Measurements from ENCODE around the gene COX6B2.

Gene COX6B2

DNA sequence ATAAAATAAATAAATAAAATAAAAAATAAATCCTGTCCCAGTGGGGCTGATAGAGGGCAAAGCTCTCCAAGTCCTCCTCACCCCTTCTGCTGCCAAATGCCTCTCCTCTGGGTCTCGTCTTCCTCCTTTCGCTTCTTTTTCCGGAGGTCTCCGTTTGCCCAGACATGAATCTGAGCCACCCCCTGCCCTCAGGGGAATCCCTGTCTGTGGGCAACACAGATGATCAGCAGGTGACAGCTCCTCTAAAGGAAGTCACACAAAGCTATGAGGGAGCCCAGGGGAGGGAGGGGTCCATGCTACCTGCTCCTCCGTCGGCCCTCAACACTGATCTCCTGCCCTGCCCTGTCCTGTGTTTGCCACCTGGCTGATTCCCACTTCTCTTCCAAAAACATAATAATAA lies 29.9 kb downstream of the COX6B2 start:
- no peak overlapping the region for H3K4me3 ChIP-seq (ENCODE audit: low read depth, low read length)
- no peak for DNase-seq (ENCODE audit: low read depth, low spot score)
- TF ChIP-seq, protein P1, sequence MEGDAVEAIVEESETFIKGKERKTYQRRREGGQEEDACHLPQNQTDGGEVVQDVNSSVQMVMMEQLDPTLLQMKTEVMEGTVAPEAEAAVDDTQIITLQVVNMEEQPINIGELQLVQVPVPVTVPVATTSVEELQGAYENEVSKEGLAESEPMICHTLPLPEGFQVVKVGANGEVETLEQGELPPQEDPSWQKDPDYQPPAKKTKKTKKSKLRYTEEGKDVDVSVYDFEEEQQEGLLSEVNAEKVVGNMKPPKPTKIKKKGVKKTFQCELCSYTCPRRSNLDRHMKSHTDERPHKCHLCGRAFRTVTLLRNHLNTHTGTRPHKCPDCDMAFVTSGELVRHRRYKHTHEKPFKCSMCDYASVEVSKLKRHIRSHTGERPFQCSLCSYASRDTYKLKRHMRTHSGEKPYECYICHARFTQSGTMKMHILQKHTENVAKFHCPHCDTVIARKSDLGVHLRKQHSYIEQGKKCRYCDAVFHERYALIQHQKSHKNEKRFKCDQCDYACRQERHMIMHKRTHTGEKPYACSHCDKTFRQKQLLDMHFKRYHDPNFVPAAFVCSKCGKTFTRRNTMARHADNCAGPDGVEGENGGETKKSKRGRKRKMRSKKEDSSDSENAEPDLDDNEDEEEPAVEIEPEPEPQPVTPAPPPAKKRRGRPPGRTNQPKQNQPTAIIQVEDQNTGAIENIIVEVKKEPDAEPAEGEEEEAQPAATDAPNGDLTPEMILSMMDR (IDR thresholded peaks at IDR 0.05; ENCODE audit: low read depth, low read length), result no peak
- in situ Hi-C loops (cut with HindIII; ENCODE audit: low sequenced_read_pairs), result no loop called here

DNA sequence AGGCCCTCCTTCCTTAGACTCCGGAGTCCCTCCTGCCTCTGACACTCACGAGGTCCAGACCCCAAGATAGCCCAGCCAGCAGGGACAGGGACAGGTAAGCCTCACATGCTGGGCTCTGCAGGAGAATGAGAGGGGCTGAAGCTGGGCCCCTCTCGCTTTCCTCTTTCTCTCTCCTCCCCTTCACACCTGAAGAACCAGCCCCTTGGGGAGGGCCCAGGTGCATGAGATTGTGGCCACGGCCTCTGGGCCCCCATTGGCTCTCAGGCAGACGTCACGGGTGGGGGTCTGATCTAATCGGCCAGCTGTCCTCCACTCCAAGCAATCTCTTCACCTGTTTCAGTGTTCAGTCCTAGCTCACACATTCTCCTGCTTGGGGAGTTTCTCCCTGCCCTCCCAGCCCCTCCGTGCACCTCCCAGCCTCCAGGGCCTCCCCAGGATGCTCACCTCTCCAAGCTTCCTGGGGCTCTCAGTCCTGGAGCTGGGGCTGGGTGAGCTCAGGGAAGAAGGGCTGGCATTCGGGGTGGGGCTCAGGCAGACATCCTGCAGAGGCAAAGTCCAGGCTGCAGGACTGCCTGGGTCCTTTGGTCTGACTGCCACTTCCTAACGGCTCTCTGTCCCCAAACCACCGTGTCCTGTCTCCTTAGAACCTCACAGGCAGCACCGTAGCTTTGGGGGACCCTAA lies 32.2 kb downstream of the COX6B2 start:
- in situ Hi-C loops (cut with HindIII; ENCODE audit: low sequenced_read_pairs), result no loop called here
- H3K4me3 ChIP-seq (ENCODE audit: low read depth, low read length), result no peak overlapping the region
- no peak for DNase-seq (ENCODE audit: low read depth, low spot score)
- TF ChIP-seq, protein P1 (IDR thresholded peaks at IDR 0.05; ENCODE audit: low read depth, low read length), result no peak

DNA sequence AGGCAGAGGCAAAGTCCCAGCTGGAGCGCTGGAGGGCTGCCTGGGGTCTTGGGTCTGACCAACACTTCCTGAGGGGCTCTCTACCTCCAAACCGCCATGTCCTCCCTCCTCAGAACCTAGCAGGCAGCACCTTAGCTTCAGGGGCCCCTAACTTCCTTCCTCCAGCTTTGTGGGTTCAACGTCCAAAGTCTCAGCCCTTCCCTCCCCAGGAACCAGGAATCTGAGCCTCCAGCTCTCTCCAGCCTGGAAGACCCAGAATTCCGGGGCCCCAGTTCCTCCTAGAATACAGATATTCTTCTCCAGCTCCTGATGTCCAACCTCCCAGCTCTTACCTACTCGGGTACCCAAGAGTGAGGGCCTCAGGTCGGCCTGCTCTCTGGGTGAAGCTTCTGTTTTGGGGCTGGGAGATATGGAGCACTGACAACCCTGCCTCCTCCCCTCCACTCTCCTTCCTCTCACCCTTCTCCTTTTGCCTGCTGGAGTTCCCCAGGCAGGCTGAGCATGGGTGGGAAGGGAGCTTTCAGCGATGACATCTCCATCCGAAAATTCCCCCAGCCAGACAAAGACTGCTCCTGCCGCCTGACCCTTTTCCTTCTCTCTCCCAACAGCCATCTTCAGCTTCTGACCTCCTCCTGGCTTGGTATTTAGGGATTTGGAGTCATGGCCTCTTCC lies 32.9 kb downstream of the COX6B2 start:
- no peak overlapping the region for H3K4me3 ChIP-seq (ENCODE audit: low read depth, low read length)
- DNase-seq (ENCODE audit: low read depth, low spot score), result no peak
- in situ Hi-C loops (cut with HindIII; ENCODE audit: low sequenced_read_pairs), result no loop called here
- TF ChIP-seq, protein P1 (IDR thresholded peaks at IDR 0.05; ENCODE audit: low read depth, low read length), result no peak

DNA sequence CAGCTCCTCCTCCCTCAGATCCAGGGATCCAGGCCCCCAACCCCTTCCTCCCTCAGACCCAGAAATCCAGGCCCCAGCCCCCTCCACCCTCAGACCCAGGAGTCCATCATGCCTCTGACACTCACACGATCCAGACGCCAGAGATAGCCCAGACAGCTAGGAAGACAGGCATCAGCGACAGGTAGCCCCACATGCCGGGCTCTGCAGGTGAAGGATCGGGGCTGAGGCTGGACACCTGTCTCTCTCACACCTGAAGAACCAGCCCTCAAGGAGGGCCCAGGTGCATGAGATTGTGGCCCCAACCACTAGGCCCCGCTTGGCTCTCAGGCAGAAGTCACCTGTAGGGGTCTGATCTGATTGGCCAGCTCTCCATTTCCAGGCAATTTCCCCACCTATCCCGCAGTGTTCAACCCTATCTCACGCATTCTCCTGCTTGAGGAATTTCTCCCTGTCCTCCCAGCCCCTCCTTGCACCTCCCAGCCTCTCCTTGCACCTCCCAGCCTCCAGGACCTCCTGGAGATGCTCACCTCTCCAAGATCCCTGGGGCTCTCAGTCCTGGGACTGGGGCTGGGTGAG lies 33.6 kb downstream of the COX6B2 start:
- in situ Hi-C loops (cut with HindIII; ENCODE audit: low sequenced_read_pairs), result no loop called here
- no peak for DNase-seq (ENCODE audit: low read depth, low spot score)
- H3K4me3 ChIP-seq (ENCODE audit: low read depth, low read length), result no peak overlapping the region
- TF ChIP-seq, protein P1 (IDR thresholded peaks at IDR 0.05; ENCODE audit: low read depth, low read length), result no peak

DNA sequence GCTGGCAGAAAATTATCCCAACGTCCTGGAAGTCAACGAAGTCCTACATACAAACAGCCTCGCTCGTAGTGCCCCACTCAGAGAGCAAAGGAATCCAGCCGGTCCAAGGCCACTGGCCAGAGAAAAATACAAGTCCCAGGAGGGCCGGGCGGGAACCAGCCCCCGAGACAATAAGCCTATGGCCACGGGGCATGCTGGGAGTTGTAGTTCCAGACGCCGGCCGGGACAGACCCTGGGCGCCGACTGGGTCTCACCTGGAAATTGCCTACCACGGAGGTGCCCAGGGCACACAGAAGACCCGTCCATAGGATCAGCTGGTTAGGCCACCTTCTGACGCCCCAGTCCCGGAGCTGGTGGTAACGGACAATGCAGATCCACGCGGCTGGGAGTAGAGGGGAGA lies 34.7 kb downstream of the COX6B2 start:
- no peak overlapping the region for H3K4me3 ChIP-seq (ENCODE audit: low read depth, low read length)
- DNase-seq (ENCODE audit: low read depth, low spot score), result peak; percentile 30
- in situ Hi-C loops (cut with HindIII; ENCODE audit: low sequenced_read_pairs), result no loop called here
- TF ChIP-seq, protein P1 (IDR thresholded peaks at IDR 0.05; ENCODE audit: low read depth, low read length), result no peak

DNA sequence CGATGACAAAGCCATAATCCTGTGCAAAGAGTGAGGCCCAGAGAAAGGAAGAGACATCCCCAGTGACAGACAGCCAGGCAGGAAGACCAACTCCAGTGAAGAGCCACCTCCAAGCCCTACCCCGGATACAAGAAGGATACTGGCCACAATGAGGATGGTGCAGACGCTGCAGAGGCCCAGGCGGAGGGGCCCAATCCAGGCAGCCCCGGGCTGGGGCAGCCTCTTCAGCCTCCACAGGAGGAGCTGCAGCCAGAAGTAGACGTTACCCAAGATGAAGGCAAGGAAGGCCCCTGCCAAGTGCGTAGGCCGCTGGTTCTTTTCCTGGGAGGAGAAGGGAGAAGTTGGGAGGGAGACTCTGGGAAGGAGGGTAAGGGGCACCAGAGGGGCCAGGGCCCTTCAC lies 37.9 kb downstream of the COX6B2 start:
- DNase-seq (ENCODE audit: low read depth, low spot score), result no peak
- no peak overlapping the region for H3K4me3 ChIP-seq (ENCODE audit: low read depth, low read length)
- TF ChIP-seq, protein P1 (IDR thresholded peaks at IDR 0.05; ENCODE audit: low read depth, low read length), result no peak
- in situ Hi-C loops (cut with HindIII; ENCODE audit: low sequenced_read_pairs), result no loop called here
